ENCODE results near the gene ADCY5. TPM values are rescaled to one million over a fixed set of nuclear protein-coding genes. Genes with fewer than 3 reads are reported as not detected.
"Not testable (repeated sequence)": the region's sequence is repeated elsewhere in the genome, so short reads cannot be mapped to it uniquely, and the experiment has no call there.

Gene ADCY5
- total RNA-seq, 4 donors from 2014 or later = 119 to 251 (median 185) TPM

DNA sequence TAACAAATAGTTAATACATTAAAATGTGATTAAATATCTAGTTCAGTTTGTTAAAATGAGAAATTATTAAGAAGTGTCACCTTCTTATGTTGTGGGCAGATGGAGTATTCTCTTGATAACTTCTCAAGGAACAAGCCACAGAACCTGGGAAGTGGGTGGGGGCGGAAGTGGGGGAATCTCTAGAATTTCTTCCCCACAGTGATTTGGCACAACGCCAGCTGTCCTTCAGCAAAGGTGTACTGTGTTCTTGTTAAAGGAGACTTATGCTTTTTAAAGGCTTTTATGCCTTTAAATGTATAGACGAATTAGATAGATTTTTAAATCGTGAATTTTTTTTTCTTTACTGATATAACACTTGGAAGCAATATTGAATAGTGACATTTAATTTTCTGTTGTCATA lies 204.8 kb downstream of the ADCY5 start:
- WGBS, 2 donors (ENCODE audit: low coverage in 1 of 2) = 61 to 73% methylated on average over 4 of the region's 4 CpGs

GRCh38 chr3:123239756-123240155 lies 209.1 kb downstream of the ADCY5 start:
- Histone ChIP-seq H3K36me3 (peaks cover 0 to 15% of the 10 kb centered on the region in 2 donors), H3K9me3 (no peaks in the 10 kb centered on the region), H3K27me3 (no peaks in the 10 kb centered on the region), H3K4me1 (no peaks in the 10 kb centered on the region), H3K27ac (no peak overlapping the region), H3K4me3 (no peak overlapping the region)
- no peak for ATAC-seq
- 88 to 100% methylated on average over 1 of the region's 1 CpG for WGBS, 2 donors (ENCODE audit: low coverage in 1 of 2)
- TF ChIP-seq, protein P1, sequence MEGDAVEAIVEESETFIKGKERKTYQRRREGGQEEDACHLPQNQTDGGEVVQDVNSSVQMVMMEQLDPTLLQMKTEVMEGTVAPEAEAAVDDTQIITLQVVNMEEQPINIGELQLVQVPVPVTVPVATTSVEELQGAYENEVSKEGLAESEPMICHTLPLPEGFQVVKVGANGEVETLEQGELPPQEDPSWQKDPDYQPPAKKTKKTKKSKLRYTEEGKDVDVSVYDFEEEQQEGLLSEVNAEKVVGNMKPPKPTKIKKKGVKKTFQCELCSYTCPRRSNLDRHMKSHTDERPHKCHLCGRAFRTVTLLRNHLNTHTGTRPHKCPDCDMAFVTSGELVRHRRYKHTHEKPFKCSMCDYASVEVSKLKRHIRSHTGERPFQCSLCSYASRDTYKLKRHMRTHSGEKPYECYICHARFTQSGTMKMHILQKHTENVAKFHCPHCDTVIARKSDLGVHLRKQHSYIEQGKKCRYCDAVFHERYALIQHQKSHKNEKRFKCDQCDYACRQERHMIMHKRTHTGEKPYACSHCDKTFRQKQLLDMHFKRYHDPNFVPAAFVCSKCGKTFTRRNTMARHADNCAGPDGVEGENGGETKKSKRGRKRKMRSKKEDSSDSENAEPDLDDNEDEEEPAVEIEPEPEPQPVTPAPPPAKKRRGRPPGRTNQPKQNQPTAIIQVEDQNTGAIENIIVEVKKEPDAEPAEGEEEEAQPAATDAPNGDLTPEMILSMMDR (IDR thresholded peaks at IDR 0.05) = no peak
- no peak for TF ChIP-seq EP300 (IDR thresholded peaks at IDR 0.05)
- TF ChIP-seq POLR2A (IDR thresholded peaks at IDR 0.05) = no peak
- no peak for TF ChIP-seq POLR2AphosphoS5 (IDR thresholded peaks at IDR 0.05)

More for the DNA sequence above, 204.8 kb downstream of the ADCY5 start:
- Histone ChIP-seq H3K9me3 (no peaks in the 10 kb centered on the region), H3K4me3 (no peak overlapping the region), H3K4me1 (peaks cover 0 to 15% (median 0%) of the 10 kb centered on the region in 3 donors), H3K36me3 (peaks cover 0 to 21% of the 10 kb centered on the region in 2 donors), H3K27ac (no peak overlapping the region), H3K27me3 (no peaks in the 10 kb centered on the region)
- ATAC-seq = no peak
- TF ChIP-seq EP300 (IDR thresholded peaks at IDR 0.05) = no peak
- TF ChIP-seq POLR2AphosphoS5 (IDR thresholded peaks at IDR 0.05) = no peak
- TF ChIP-seq, protein P1 (IDR thresholded peaks at IDR 0.05) = no peak

DNA sequence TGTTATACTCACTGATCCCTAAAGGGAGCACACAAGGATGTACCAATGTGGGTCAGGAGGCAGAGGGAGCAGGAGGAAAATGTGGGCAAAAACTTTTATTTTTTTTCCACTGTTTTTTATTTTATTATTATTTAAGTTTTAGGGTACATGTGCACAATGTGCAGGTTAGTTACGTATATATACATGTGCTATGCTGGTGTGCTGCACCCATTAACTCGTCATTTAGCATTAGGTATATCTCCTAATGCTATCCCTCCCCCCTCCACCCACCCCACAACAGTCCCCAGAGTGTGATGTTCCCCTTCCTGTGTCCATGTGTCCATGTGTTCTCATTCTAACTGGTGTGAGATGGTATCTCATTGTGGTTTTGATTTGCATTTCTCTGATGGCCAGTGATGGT lies 209.7 kb downstream of the ADCY5 start:
- H3K4me1 ChIP-seq, ATAC-seq, H3K9me3 ChIP-seq, H3K27ac ChIP-seq, H3K27me3 ChIP-seq, H3K4me3 ChIP-seq: not testable (repeated sequence)
- H3K36me3 ChIP-seq = peaks cover 0 to 15% of the 10 kb centered on the region in 2 donors
- WGBS, 2 donors (ENCODE audit: low coverage in 1 of 2) = 100% methylated on average over 2 of the region's 2 CpGs; no CpG with 5 or more reads in 1 of the 2 donors

- Histone ChIP-seq H3K27me3 (no peaks in the 10 kb centered on the region), H3K36me3 (peaks cover 0 to 31% of the 10 kb centered on the region in 2 donors), H3K4me3 (no peak overlapping the region), H3K9me3 (no peaks in the 10 kb centered on the region), H3K4me1 (no peaks in the 10 kb centered on the region), H3K27ac (no peak overlapping the region)
- WGBS, 2 donors (ENCODE audit: low coverage in 1 of 2) = 96 to 97% methylated on average over 3 of the region's 3 CpGs
- TF ChIP-seq, protein P1 (IDR thresholded peaks at IDR 0.05) = no peak
- TF ChIP-seq EP300 (IDR thresholded peaks at IDR 0.05) = no peak
- no peak for TF ChIP-seq POLR2AphosphoS5 (IDR thresholded peaks at IDR 0.05)
- TF ChIP-seq POLR2A (IDR thresholded peaks at IDR 0.05) = no peak
- ATAC-seq = no peak
Observed at GRCh38 chr3:123236902-123237301, 212.0 kb downstream of the ADCY5 start.

Other genes starting within 250 kb of the ADCY5 start
- gene SEC22A, start 247.1 kb downstream of the ADCY5 start, total RNA-seq = 10 to 100 TPM; 17.3 to 32.2 (median 23.9) TPM
- 10 to 100 TPM; 21.3 to 36.7 (median 28.1) TPM for gene HACD2, start 136.0 kb upstream of the ADCY5 start, total RNA-seq